Vagina (tissue), 2 donors: ENCODE data around the gene GORASP2.

Experiments used
- POLR2AphosphoS5 ChIP-seq, 2 donors: sonication (generic); formaldehyde crosslinking; IDR thresholded peaks; one replicate each; pipeline ENCODE4 v1.9.0; 2017; ENCODE audit warnings: antibody characterized with exemption in 2 of 2, mild to moderate bottlenecking in 2 of 2, low read depth in 1 of 2; ENCODE audit not compliant: insufficient read depth in 1 of 2
- TF ChIP-seq, protein P1 (sequence below), 3 experiments: fragments of 450-650 bp in 2 of 3; fragments of 200-600 bp in 1 of 3; sonication (generic) in 1 of 3; IDR thresholded peaks; one replicate each; pipeline ENCODE4 v1.5.1; 2017 to 2019; ENCODE audit warnings: antibody characterized with exemption in 3 of 3, mild to moderate bottlenecking in 2 of 3, moderate library complexity in 2 of 3

DNA sequence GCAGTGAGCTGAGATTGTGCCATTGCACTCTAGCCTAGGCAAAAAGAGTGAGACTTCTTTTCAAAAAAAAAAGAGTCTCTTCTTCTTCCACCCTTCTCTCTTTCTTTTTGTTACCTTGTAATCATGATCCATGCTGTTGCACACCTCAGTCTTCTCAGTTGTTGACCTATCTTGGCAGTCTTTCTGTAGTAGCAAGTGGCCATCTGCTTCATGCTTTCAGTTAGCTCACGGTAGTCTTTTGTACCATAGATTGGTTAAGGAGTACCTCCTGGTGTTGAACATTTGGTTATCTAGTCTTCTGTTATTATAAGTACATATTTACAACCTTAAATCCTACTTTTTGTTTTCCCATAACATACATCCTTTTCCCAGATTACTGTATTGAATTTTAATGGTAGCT lies 3.1 kb downstream of the GORASP2 start:
- TF ChIP-seq, protein P1, sequence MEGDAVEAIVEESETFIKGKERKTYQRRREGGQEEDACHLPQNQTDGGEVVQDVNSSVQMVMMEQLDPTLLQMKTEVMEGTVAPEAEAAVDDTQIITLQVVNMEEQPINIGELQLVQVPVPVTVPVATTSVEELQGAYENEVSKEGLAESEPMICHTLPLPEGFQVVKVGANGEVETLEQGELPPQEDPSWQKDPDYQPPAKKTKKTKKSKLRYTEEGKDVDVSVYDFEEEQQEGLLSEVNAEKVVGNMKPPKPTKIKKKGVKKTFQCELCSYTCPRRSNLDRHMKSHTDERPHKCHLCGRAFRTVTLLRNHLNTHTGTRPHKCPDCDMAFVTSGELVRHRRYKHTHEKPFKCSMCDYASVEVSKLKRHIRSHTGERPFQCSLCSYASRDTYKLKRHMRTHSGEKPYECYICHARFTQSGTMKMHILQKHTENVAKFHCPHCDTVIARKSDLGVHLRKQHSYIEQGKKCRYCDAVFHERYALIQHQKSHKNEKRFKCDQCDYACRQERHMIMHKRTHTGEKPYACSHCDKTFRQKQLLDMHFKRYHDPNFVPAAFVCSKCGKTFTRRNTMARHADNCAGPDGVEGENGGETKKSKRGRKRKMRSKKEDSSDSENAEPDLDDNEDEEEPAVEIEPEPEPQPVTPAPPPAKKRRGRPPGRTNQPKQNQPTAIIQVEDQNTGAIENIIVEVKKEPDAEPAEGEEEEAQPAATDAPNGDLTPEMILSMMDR (IDR thresholded peaks at IDR 0.05): no peak
- no peak for TF ChIP-seq POLR2AphosphoS5 (IDR thresholded peaks at IDR 0.05; ENCODE audit: insufficient read depth in 1 of 2, low read depth in 1 of 2)
